GM18870 (cell line): ENCODE measurements around the gene HIP1.
"Not testable (repeated sequence)": the region's sequence is repeated elsewhere in the genome, so short reads cannot be mapped to it uniquely, and the experiment has no call there.

ENCODE experiments used
- ATAC-seq: cut with Tn5 transposase; IDR thresholded peaks from one replicate; pipeline ENCODE4 v1.9.1; 2021; ENCODE audit warnings: moderate library complexity; ENCODE audit not compliant: unreplicated experiment

HIP1 gene

GRCh38 chr7:75583255-75583654, 155.5 kb downstream of the HIP1 start:
- ATAC-seq = no peak

GRCh38 chr7:75579899-75580298, 158.8 kb downstream of the HIP1 start:
- ATAC-seq = no peak

GRCh38 chr7:75578081-75578480, 160.7 kb downstream of the HIP1 start:
- ATAC-seq = no peak

GRCh38 chr7:75575488-75576121, 163.1 kb downstream of the HIP1 start:
- no peak for ATAC-seq

GRCh38 chr7:75573477-75574019, 165.2 kb downstream of the HIP1 start:
- ATAC-seq = no peak

GRCh38 chr7:75572814-75573213, 165.9 kb downstream of the HIP1 start:
- ATAC-seq = no peak

GRCh38 chr7:75572396-75572795, 166.3 kb downstream of the HIP1 start:
- ATAC-seq = no peak

GRCh38 chr7:75571209-75571608, 167.5 kb downstream of the HIP1 start:
- ATAC-seq = no peak

- not testable (repeated sequence) for ATAC-seq
These were observed 169.0 kb downstream of the HIP1 start for GRCh38 chr7:75569629-75570282.

GRCh38 chr7:75567948-75568595, 170.7 kb downstream of the HIP1 start:
- ATAC-seq = no peak

GRCh38 chr7:75565132-75565837, 173.5 kb downstream of the HIP1 start:
- ATAC-seq = no peak

GRCh38 chr7:75563171-75563570, 175.6 kb downstream of the HIP1 start:
- ATAC-seq = no peak

GRCh38 chr7:75559976-75560365, 178.8 kb downstream of the HIP1 start:
- ATAC-seq = no peak

GRCh38 chr7:75559355-75559975, 179.3 kb downstream of the HIP1 start:
- no peak for ATAC-seq

GRCh38 chr7:75556835-75557234, 181.9 kb downstream of the HIP1 start:
- ATAC-seq = not testable (repeated sequence)

GRCh38 chr7:75555736-75556135, 183.0 kb downstream of the HIP1 start:
- ATAC-seq = no peak

- no peak for ATAC-seq
These were observed 192.3 kb downstream of the HIP1 start for GRCh38 chr7:75546237-75547015.

- ATAC-seq = no peak
These were observed 201.0 kb downstream of the HIP1 start for GRCh38 chr7:75537731-75538130.

GRCh38 chr7:75536940-75537538, 201.7 kb downstream of the HIP1 start:
- ATAC-seq = no peak

GRCh38 chr7:75536491-75536890, 202.2 kb downstream of the HIP1 start:
- ATAC-seq = no peak
